ENCODE data around the gene EPB41L2. TPM values are rescaled to one million over a fixed set of nuclear protein-coding genes. Genes with fewer than 3 reads are reported as not detected.

The EPB41L2 gene
- total RNA-seq, 6 donors from 2014 or later, result 68.7 to 201 (median 98.2) TPM

GRCh38 chr6:131068165-131068564 lies 5.1 kb upstream of the EPB41L2 start:
- H3K27me3 ChIP-seq, result no peaks in the 10 kb centered on the region
- no peak for ATAC-seq (ENCODE audit: low FRiP score in 2 of 2)
- H3K27ac ChIP-seq, result no peak overlapping the region
- no peaks in the 10 kb centered on the region for H3K36me3 ChIP-seq
- H3K4me3 ChIP-seq, result no peak overlapping the region
- 94 to 97% methylated on average over 7 of the region's 7 CpGs for WGBS, 2 donors
- peaks cover 4 to 5% (median 5%) of the 10 kb centered on the region in 4 donors for H3K4me1 ChIP-seq
- TF ChIP-seq, protein P1, sequence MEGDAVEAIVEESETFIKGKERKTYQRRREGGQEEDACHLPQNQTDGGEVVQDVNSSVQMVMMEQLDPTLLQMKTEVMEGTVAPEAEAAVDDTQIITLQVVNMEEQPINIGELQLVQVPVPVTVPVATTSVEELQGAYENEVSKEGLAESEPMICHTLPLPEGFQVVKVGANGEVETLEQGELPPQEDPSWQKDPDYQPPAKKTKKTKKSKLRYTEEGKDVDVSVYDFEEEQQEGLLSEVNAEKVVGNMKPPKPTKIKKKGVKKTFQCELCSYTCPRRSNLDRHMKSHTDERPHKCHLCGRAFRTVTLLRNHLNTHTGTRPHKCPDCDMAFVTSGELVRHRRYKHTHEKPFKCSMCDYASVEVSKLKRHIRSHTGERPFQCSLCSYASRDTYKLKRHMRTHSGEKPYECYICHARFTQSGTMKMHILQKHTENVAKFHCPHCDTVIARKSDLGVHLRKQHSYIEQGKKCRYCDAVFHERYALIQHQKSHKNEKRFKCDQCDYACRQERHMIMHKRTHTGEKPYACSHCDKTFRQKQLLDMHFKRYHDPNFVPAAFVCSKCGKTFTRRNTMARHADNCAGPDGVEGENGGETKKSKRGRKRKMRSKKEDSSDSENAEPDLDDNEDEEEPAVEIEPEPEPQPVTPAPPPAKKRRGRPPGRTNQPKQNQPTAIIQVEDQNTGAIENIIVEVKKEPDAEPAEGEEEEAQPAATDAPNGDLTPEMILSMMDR (IDR thresholded peaks at IDR 0.05), result no peak
- TF ChIP-seq POLR2A (IDR thresholded peaks at IDR 0.05) (no peak), EP300 (IDR thresholded peaks at IDR 0.05) (no peak)
- H3K9me3 ChIP-seq, result no peaks in the 10 kb centered on the region
- DNase-seq, result no peak

GRCh38 chr6:131067521-131067920 lies 4.5 kb upstream of the EPB41L2 start:
- H3K9me3 ChIP-seq, result no peaks in the 10 kb centered on the region
- H3K27me3 ChIP-seq, result no peaks in the 10 kb centered on the region
- 88 to 94% methylated on average over 6 of the region's 6 CpGs for WGBS, 2 donors
- DNase-seq, result no peak
- H3K36me3 ChIP-seq, result no peaks in the 10 kb centered on the region
- no peak overlapping the region for H3K4me3 ChIP-seq
- no peak overlapping the region for H3K27ac ChIP-seq
- TF ChIP-seq EP300 (IDR thresholded peaks at IDR 0.05), result no peak
- TF ChIP-seq POLR2A (IDR thresholded peaks at IDR 0.05), result no peak
- no peak for TF ChIP-seq POLR2AphosphoS5 (IDR thresholded peaks at IDR 0.05)
- TF ChIP-seq, protein P1 (IDR thresholded peaks at IDR 0.05), result no peak
- H3K4me1 ChIP-seq, result peaks cover 4 to 5% (median 5%) of the 10 kb centered on the region in 4 donors
- no peak for ATAC-seq (ENCODE audit: low FRiP score in 2 of 2)

- no peak for ATAC-seq (ENCODE audit: low FRiP score in 2 of 2)
- peaks cover 5 to 21% (median 8%) of the 10 kb centered on the region in 4 donors for H3K4me1 ChIP-seq
- TF ChIP-seq, protein P1 (IDR thresholded peaks at IDR 0.05), result no peak
- TF ChIP-seq POLR2A (IDR thresholded peaks at IDR 0.05), result no peak
- TF ChIP-seq EP300 (IDR thresholded peaks at IDR 0.05), result no peak
- no peak for TF ChIP-seq POLR2AphosphoS5 (IDR thresholded peaks at IDR 0.05)
These were observed 2.8 kb upstream of the EPB41L2 start for GRCh38 chr6:131065824-131066171.

GRCh38 chr6:131065112-131065823 lies 2.2 kb upstream of the EPB41L2 start:
- 94 to 98% methylated on average over 4 of the region's 4 CpGs for WGBS, 2 donors
- H3K4me3 ChIP-seq, result no peak overlapping the region
- H3K9me3 ChIP-seq, result no peaks in the 10 kb centered on the region
- ATAC-seq (ENCODE audit: low FRiP score in 2 of 2) (no peak), DNase-seq (no peak)
- H3K27me3 ChIP-seq, result no peaks in the 10 kb centered on the region
- H3K36me3 ChIP-seq, result no peaks in the 10 kb centered on the region
- H3K4me1 ChIP-seq, result peaks cover 5 to 22% (median 10%) of the 10 kb centered on the region in 4 donors
- H3K27ac ChIP-seq, result no peak overlapping the region
- TF ChIP-seq POLR2A (IDR thresholded peaks at IDR 0.05) (no peak), POLR2AphosphoS5 (IDR thresholded peaks at IDR 0.05) (no peak), EP300 (IDR thresholded peaks at IDR 0.05) (no peak)
- TF ChIP-seq, protein P1 (IDR thresholded peaks at IDR 0.05), result no peak

More at GRCh38 chr6:131065824-131066171, 2.8 kb upstream of the EPB41L2 start:
- Histone ChIP-seq H3K9me3 (no peaks in the 10 kb centered on the region), H3K27me3 (no peaks in the 10 kb centered on the region), H3K27ac (no peak overlapping the region), H3K36me3 (no peaks in the 10 kb centered on the region), H3K4me3 (no peak overlapping the region)
- DNase-seq, result no peak

DNA sequence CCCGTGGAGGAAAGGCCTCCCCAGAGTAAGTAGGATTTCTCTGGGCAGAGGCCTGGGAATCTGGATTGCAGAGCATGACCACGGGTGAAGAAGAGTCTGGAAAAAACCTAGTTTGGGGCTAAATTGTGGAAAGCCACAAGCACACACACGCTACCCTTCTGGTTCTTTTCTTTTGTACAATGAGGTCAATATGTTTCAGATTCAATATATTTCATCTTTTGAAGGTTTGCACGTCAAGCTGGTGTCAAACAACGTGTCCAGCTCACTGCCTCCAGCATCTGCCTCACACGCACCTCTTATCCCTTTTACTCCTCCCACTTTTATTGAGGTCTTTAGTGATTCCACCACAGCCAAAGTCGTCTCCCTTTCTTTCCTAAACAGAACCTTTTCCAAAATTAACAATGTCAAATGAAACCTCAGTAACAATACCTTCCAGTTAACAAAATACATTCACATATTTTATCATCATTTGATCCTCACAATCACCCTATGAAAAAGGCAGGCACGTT lies 773 bp upstream of the EPB41L2 start:
- no peaks in the 10 kb centered on the region for H3K9me3 ChIP-seq
- H3K27me3 ChIP-seq, result no peaks in the 10 kb centered on the region
- H3K4me3 ChIP-seq, result peak overlapping the region; percentile 24 to 100 (median 92)
- ATAC-seq (ENCODE audit: low FRiP score in 2 of 2), result no peak
- TF ChIP-seq POLR2AphosphoS5 (IDR thresholded peaks at IDR 0.05) (no peak), EP300 (IDR thresholded peaks at IDR 0.05) (no peak), POLR2A (IDR thresholded peaks at IDR 0.05) (no peak)
- TF ChIP-seq, protein P1 (IDR thresholded peaks at IDR 0.05), result no peak
- peak overlapping the region; percentile 77 to 89 (median 86) for H3K27ac ChIP-seq
- DNase-seq, result peak in 1 of 2 donors; percentile 26
- WGBS, 2 donors, result 32 to 35% methylated on average over 8 of the region's 8 CpGs
- peaks cover 5 to 22% (median 10%) of the 10 kb centered on the region in 4 donors for H3K4me1 ChIP-seq
- no peaks in the 10 kb centered on the region for H3K36me3 ChIP-seq

Data from upper lobe of left lung (tissue), 6 donors.